SKM-1 (cell line): ENCODE results near the gene KAT6B.
"Not testable (repeated sequence)": the region's sequence is repeated elsewhere in the genome, so short reads cannot be mapped to it uniquely, and the experiment has no call there.

Source experiments
- DNase-seq: peaks from one replicate; lab custom pipeline; 2025; ENCODE audit not compliant: unreplicated experiment; lab: John Stamatoyannopoulos, UW

KAT6B gene

DNA sequence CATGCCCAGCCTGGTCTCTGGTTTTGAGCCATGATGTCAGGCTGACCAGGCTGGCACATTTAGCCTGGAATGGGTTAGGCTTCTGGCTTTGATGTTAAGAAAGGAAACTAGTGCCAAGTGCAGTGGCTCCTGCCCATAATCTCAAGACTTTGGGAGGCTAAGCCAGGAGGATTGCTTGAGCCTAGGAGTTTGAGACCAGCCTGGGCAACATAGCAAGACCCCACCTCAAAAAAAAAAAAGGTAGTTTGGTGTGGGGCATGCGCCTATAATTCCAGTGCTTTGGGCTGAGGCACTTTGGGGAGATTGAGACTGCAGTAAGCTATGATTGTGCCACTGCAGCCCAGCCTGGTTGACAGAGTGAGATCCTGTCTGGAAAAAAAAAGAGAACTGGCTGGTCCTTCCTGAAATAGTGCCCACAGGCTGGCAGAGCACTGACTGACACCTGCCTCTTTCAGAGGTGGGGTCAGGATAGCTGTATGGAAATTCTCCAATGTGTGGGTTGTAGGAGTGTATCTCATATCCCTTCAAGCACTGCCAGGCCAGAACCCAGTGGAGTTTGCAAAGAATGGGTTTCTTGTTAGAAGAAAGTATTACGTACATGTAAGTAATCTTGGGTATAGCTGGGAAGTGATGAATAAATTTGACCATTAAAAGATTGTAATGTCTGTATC, 61.3 kb downstream of the KAT6B start:
- no peak for DNase-seq

DNA sequence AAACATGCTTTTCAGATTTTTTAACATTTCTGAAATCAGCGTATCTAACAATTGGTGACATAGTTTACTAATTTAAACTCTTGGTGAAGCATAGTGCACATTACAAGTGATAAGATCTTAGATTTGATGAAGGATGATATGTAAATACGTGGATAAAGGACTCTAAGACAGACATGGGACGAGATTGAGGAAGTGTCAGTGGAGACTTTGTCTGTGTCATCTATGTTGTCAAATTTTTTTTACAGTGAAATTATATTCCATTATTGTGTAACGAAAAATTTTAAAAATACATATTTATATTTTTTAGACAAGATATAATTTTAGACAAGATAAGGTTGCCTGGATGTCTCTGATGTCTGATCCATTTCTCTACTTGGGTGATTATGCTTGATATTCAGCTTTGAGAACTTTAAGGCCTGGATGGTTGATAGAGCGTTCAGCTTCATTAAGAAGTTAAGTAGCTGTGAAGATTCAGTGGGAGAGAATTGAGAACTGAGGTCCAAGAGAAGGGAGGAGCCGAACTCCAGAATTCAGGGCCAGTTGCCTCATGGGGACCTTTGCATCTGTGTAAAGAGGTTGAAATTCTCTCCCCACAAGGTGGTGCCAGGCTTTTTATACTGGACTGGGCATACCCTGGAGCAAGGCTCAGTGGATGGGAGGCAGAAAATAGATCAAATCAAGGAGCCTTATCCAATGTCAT, 62.7 kb downstream of the KAT6B start:
- no peak for DNase-seq

- no peak for DNase-seq
Measured at GRCh38 chr10:74889662-74889998, 63.2 kb downstream of the KAT6B start.

GRCh38 chr10:74890460-74890859, 64.1 kb downstream of the KAT6B start:
- DNase-seq = no peak

GRCh38 chr10:74891053-74891452, 64.7 kb downstream of the KAT6B start:
- DNase-seq = no peak

DNA sequence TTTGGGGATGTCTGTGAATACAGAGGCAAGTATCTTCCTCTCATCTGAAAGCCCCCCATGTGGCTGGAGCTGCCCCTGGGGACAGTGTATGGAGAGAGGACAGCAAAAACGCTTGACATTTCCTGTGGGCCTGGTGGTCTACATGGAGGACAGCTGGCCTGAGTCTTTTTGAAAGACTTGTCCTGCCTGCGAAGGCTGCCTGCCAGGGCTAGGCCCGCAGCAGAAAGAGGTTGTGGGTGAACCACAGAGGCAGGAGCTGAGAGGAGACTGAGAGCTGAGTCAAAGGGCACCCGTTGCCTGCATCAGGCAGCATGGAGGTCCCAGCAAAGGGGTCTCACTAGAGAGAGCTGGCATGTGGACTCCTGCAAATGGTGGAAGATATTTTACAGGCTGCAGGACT, 66.4 kb downstream of the KAT6B start:
- DNase-seq = no peak

GRCh38 chr10:74893329-74893728, 66.9 kb downstream of the KAT6B start:
- DNase-seq = not testable (repeated sequence)

GRCh38 chr10:74896788-74897527, 70.6 kb downstream of the KAT6B start:
- no peak for DNase-seq

DNA sequence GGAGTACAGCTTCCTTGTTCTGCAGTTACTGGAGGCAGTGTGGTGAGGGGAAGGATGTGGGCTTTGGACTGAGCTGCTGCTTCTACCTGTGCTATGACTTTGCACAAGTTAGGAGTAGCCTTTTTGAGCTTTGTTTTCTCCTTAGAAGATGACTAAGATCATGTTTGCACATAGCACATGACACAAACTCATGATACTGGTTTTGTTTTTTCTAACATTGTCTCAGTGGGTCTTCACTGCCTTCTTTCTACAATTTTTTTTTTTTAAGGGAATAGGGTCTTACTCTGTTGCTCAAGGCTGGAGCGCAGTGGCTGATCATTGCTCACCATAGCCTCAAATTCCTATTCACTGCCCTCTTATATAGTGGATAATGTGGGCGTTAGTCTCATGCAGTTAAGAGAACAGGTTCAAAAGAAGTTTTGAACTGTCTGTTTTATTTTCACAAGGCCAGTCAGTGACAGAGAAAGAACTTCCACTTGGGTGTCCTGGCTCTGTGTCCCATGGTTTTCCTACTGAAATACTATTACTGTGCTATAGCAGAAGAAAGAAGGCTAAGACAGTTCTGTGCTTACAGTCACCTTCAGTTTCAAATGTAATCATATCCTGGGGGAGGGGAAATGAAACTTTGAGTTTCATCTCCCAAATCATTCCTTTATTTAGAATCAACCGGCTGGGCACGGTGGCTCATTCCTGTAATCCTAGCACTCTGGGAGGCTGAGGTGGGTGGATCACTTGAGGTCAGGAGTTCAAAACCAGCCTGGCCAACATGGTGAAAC, 72.0 kb downstream of the KAT6B start:
- no peak for DNase-seq

- DNase-seq = no peak
Measured at GRCh38 chr10:74900297-74900696, 73.9 kb downstream of the KAT6B start.

DNA sequence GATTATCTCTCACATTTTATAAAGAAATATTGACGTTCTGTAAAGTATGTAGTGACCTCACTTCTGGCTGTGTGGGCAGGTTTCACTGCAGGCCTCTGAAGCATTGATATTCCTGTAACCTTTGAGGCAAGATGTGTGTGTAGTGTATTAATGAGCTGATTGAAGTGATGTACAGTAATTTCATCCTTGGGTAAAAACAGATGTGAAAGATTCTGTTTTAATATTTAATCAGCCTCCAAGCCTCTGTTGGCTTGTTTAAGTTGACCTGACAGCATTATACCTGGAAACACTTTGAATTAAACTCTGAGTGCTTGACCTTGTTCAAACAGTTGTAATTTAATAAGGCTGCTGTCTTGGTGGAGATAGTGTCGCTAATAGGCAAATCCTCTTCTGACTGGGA, 74.9 kb downstream of the KAT6B start:
- no peak for DNase-seq

DNA sequence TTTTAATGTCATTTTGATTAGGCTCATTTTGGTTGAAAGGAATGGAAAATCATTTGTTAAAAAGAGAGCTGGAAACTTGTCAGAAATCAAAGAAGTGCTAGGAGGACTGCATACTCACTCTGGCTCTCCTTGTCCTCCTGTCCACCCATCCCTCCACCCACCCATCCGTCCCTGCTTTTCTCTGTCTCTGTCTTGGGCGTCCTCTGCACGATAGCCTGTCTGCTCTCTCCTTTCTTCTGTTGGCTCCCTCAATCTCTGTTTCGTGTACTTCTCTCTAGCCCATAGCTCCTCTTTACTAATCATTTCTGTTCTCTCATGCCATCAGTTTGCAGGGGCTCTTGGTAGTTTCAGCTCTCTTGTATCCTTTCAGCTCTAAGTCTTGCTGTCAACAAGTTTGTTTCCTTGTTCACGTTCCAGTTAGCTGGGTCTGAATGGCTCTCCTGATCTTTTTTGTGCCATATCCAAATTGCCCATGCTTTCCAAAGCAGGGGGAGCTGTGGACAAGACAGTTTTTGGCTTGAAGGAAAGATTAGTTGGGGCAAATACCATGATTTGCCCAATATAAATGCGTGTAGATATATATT, 75.6 kb downstream of the KAT6B start:
- DNase-seq = no peak

- no peak for DNase-seq
Measured at GRCh38 chr10:74903491-74903890, 77.1 kb downstream of the KAT6B start.

GRCh38 chr10:74906611-74907198, 80.3 kb downstream of the KAT6B start:
- DNase-seq = no peak

GRCh38 chr10:74909670-74910069, 83.3 kb downstream of the KAT6B start:
- no peak for DNase-seq

- no peak for DNase-seq
Measured at GRCh38 chr10:74910241-74910975, 84.0 kb downstream of the KAT6B start.

GRCh38 chr10:74910976-74911350, 84.6 kb downstream of the KAT6B start:
- DNase-seq = no peak

DNA sequence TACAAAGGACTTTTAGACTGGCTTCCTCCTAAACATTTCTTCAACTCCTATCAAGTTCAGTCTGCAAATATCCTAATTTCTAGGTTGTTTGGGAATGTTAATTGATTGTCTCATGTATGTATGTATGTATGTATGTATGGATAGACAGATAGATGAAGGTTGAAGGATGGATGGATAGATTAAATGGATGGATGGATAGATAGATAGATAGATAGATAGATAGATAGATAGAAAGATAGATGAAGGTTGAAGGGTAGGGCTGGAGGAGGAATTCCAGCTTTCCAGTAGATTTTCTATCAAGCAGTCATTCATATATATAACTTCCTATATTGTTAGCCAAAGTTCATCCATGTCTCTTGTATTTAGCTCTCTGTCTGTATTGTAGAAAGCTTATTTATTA, 85.8 kb downstream of the KAT6B start:
- no peak for DNase-seq

DNA sequence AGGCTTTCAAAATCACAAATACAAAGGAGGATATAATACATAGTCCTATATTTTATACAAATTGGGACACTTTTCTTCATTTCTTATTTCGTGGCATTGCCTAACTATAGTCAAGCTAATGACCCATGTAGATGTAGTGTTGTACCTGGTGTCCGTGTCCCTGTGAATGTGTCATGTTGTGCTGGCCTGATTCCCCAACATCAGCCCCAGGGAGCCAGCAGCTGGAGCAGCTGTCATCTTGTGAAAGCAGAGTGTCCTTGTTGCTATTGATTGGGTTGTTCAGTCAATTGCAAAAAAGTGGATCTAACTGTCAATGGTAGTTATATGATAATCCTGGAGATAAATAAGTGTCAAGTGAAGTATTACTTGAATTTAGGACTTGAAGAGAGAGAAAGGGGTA, 86.3 kb downstream of the KAT6B start:
- DNase-seq = no peak

DNA sequence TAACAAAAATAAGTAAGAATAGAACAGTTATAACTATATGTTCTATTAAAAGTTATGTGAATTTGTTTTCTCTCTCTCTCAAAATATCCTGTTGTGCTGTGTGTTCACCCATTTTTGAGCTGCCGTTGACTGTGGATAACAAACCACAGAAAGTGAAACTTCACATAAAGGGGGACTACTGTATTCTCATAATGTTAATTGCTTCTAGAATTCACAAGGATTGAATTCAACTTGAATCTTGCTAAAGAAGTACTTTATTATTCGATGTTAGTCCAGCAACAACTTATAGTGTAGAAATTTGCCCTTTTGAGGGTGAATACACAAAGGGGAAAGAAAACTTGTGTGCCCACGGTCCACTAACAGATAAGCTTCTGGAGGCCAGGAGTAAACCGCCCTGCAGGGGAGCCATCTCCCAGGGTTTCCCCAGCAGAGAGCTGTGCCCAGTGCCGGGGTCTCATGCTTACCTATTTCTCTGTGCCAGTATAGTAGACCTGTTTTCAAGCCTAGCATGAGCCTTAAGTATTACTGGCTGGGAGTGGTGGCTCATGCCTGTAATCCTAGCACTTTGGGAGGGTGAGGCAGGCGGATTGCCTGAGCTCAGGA, 87.1 kb downstream of the KAT6B start:
- no peak for DNase-seq
